GM12878 (cell line): ENCODE measurements around the gene KLF7. TPM values are rescaled to one million over a fixed set of nuclear protein-coding genes. Genes with fewer than 3 reads are reported as not detected.

Experiments
- ATAC-seq: fragments of 200-7000 bp; cut with Tn5 transposase; 3 replicates; pipeline ENCODE4 v1.9.1; 2020; ENCODE audit warnings: mild to moderate bottlenecking, moderate library complexity
- BruUV-seq: library from RNA; stranded (reverse); fragments of 400-500 nt; replicated peaks from 2 replicates; lab custom pipeline; 2021; lab: Mats Ljungman, UMichigan
- CTCF ChIA-PET: fragments of 300-600 bp; sonication (Branson Sonifier 250); formaldehyde crosslinking; extraction: SDS; loops from one replicate; lab custom pipeline; 2021; ENCODE audit warnings: inconsistent platforms; lab: Yijun Ruan, JAX
- POLR2A ChIA-PET: fragments of 350-600 bp; formaldehyde crosslinking; extraction: SDS; loops from one replicate; lab custom pipeline; 2021; ENCODE audit warnings: inconsistent platforms; lab: Charles Lee
- RAD21 ChIA-PET: fragments of 300-600 bp; sonication (Branson Sonifier 250); formaldehyde crosslinking; loops from one replicate; lab custom pipeline; 2023; ENCODE audit warnings: antibody characterized with exemption; ENCODE audit not compliant: unreplicated experiment; lab: Charles Lee
- SMC1A ChIA-PET: fragments of 300-600 bp; sonication (Branson Sonifier 250); formaldehyde crosslinking; loops from one replicate; lab custom pipeline; 2023; ENCODE audit not compliant: unreplicated experiment, uncharacterized antibody; lab: Charles Lee
- DNase-seq: peaks from one replicate; pipeline ENCODE4 v3.0.0-alpha.2; 2011; ENCODE audit warnings: low read depth, low spot score
- FAIRE-seq: peaks from 3 replicates; lab custom pipeline; 2011; peaks lifted over from hg19 to GRCh38; lab: Jason Lieb, UNC
- H2AFZ ChIP-seq: 2 replicates; pipeline ENCODE4 v1.6.0; 2011; ENCODE audit warnings: low read depth, low read length, control low read depth; ENCODE audit not compliant: control insufficient read depth
- H3K27ac ChIP-seq: 2 replicates; pipeline ENCODE4 v1.5.1; 2011; ENCODE audit warnings: control low read depth; ENCODE audit not compliant: control insufficient read depth, insufficient read depth
- H3K27me3 ChIP-seq, 2 experiments: replicated peaks in 1 of 2; 2 replicates each; pipeline versions ENCODE4 v1.6.0 to v1.6.1; 2011; ENCODE audit warnings: low read length in 1 of 2; ENCODE audit not compliant: control insufficient read depth in 2 of 2, insufficient read depth in 2 of 2
- H3K36me3 ChIP-seq, 2 experiments: 2 replicates each; pipeline ENCODE4 v1.5.1; 2011; ENCODE audit warnings: low read length in 1 of 2; ENCODE audit not compliant: control insufficient read depth in 2 of 2, insufficient read depth in 2 of 2
- H3K4me1 ChIP-seq: 2 replicates; pipeline ENCODE4 v1.6.1; 2011; ENCODE audit warnings: mild to moderate bottlenecking, low read length, moderate library complexity, mixed read lengths; ENCODE audit not compliant: control insufficient read depth, insufficient read depth
- H3K4me2 ChIP-seq: 2 replicates; pipeline ENCODE4 v1.6.0; 2011; ENCODE audit warnings: control low read depth; ENCODE audit not compliant: control insufficient read depth, insufficient read depth
- H3K4me3 ChIP-seq: fragments of 200-600 bp; sonication (generic); 2 replicates; pipeline ENCODE4 v1.5.1; 2016
- H3K79me2 ChIP-seq: 2 replicates; pipeline ENCODE4 v1.6.0; 2011; ENCODE audit warnings: low read length; ENCODE audit not compliant: control insufficient read depth, insufficient read depth
- H3K9ac ChIP-seq: 2 replicates; pipeline ENCODE4 v1.8.0; 2011; ENCODE audit warnings: low read length, control low read depth, mixed read lengths; ENCODE audit not compliant: control insufficient read depth, insufficient read depth
- H3K9me3 ChIP-seq: replicated peaks from 3 replicates; pipeline ENCODE4 v1.5.1; 2011; ENCODE audit warnings: mild to moderate bottlenecking, low read length; ENCODE audit not compliant: control insufficient read depth, insufficient read depth
- H4K20me1 ChIP-seq: 2 replicates; pipeline ENCODE4 v1.6.0; 2011; ENCODE audit not compliant: control insufficient read depth, insufficient read depth
- BACH1 ChIP-seq: fragments of 450-650 bp; IDR thresholded peaks from 2 replicates; pipeline ENCODE4 v1.6.1; 2017; ENCODE audit warnings: mild to moderate bottlenecking, borderline replicate concordance
- CBFB ChIP-seq: IDR thresholded peaks from 2 replicates; pipeline ENCODE4 v1.6.1; 2016; ENCODE audit warnings: antibody characterized with exemption, low read depth
- CEBPB ChIP-seq, 2 experiments: fragments of 150-350 bp in 1 of 2; IDR thresholded peaks; 2 replicates each; pipeline ENCODE4 v1.6.1; 2012 to 2014; ENCODE audit warnings: low read depth in 2 of 2, low read length in 2 of 2, borderline replicate concordance in 1 of 2, inconsistent platforms in 1 of 2
- EGR1 ChIP-seq, 2 experiments: IDR thresholded peaks; 1 replicate in 1 of 2; 2 replicates in 1 of 2; pipeline ENCODE4 v1.6.1; 2011 to 2012; ENCODE audit warnings: low read depth in 2 of 2, low read length in 2 of 2, borderline replicate concordance in 1 of 2, mild to moderate bottlenecking in 1 of 2, moderate library complexity in 1 of 2
- FOXK2 ChIP-seq: fragments of 450-650 bp; IDR thresholded peaks from 2 replicates; pipeline ENCODE4 v1.6.1; 2017; ENCODE audit warnings: mild to moderate bottlenecking, moderate library complexity
- IKZF1 ChIP-seq: fragments of 450-650 bp; conservative IDR thresholded peaks from 2 replicates; pipeline ENCODE4 v1.6.1; 2017; ENCODE audit warnings: antibody characterized with exemption, mild to moderate bottlenecking
- KAT2A ChIP-seq: conservative IDR thresholded peaks from 2 replicates; pipeline ENCODE4 v1.6.1; 2011; ENCODE audit warnings: low read depth, low read length; ENCODE audit not compliant: control insufficient read depth
- KDM1A ChIP-seq: fragments of 200-600 bp; sonication (generic); IDR thresholded peaks from 2 replicates; pipeline ENCODE4 v1.6.1; 2016; ENCODE audit warnings: borderline replicate concordance
- NR2C1 ChIP-seq: fragments of 450-650 bp; IDR thresholded peaks from 2 replicates; pipeline ENCODE4 v1.6.1; 2017; ENCODE audit warnings: antibody characterized with exemption, mild to moderate bottlenecking, moderate library complexity
- SMARCA5 ChIP-seq: fragments of 450-650 bp; IDR thresholded peaks from 2 replicates; pipeline ENCODE4 v1.6.1; 2017; ENCODE audit warnings: mild to moderate bottlenecking
- SP1 ChIP-seq: IDR thresholded peaks from one replicate; pipeline ENCODE4 v1.6.1; 2011; ENCODE audit warnings: low read depth, low read length
- SPI1 ChIP-seq: IDR thresholded peaks from 2 replicates; pipeline ENCODE4 v1.6.1; 2011; ENCODE audit warnings: low read depth, mild to moderate bottlenecking, low read length, moderate library complexity, borderline replicate concordance; ENCODE audit not compliant: insufficient read depth
- SREBF1 ChIP-seq: IDR thresholded peaks from 2 replicates; pipeline ENCODE4 v1.6.1; 2012; ENCODE audit warnings: mild to moderate bottlenecking, low read length
- STAT3 ChIP-seq: IDR thresholded peaks from 2 replicates; pipeline ENCODE4 v1.6.1; 2011; ENCODE audit warnings: low read depth, low read length, improper control_type of control experiment
- TCF7 ChIP-seq: IDR thresholded peaks from 2 replicates; pipeline ENCODE4 v1.6.1; 2014; ENCODE audit warnings: antibody characterized with exemption, borderline replicate concordance
- in situ Hi-C: fragments of 300-500 bp; cut with MboI; formaldehyde crosslinking; loops from 9 replicates; pipeline ENCODE4 v1.14.3; 2018; ENCODE audit warnings: mixed read lengths
- intact Hi-C: fragments of 100-400 bp; cut with micrococcal nuclease; formaldehyde crosslinking; loops from one replicate; pipeline ENCODE4 v1.14.2; 2022; ENCODE audit not compliant: unreplicated experiment
- polyA plus RNA-seq, 11 experiments: library from polyadenylated mRNA; depleted of rRNA in 4 of 11; unstranded in 6 of 11; stranded (reverse) in 5 of 11; fragments of >200 nt; fragmentation: Nextera tagmentation in 4 of 11; fragmentation: Illumina TruSeq in 1 of 11; extraction: Ambion mirVana in 4 of 11; extraction: Trizol in 1 of 11; gene quantifications; 1 replicate in 1 of 11; 2 replicates in 10 of 11; pipeline versions ENCODE4 v1.2.1 to v1.2.3, GENCODE V29; 2011 to 2016; ENCODE audit warnings: inconsistent platforms in 2 of 11, missing spikeins in 2 of 11, low read depth in 1 of 11
- total RNA-seq, 4 experiments: library from RNA; depleted of rRNA in 3 of 4; stranded (reverse); fragments of >200 nt in 3 of 4; fragmentation: Illumina TruSeq in 1 of 4; extraction: Trizol in 1 of 4; gene quantifications; 2 replicates each; pipeline versions ENCODE4 v1.2.1 to v1.2.3, GENCODE V29; 2013 to 2021
- TF ChIP-seq, protein P1 (sequence below): fragments of 450-650 bp; conservative IDR thresholded peaks from 2 replicates; pipeline ENCODE4 v1.6.1; 2017; ENCODE audit warnings: mild to moderate bottlenecking, moderate library complexity
- TF ChIP-seq, protein P2 (sequence below): IDR thresholded peaks from 2 replicates; pipeline ENCODE4 v1.6.1; 2011; ENCODE audit warnings: mild to moderate bottlenecking, low read depth, low read length, moderate library complexity; ENCODE audit not compliant: insufficient replicate concordance
- TF ChIP-seq, protein P3 (sequence below): fragments of 450-650 bp; IDR thresholded peaks from 2 replicates; pipeline ENCODE4 v1.6.1; 2017; ENCODE audit warnings: low read depth, mild to moderate bottlenecking, moderate library complexity

KLF7 gene
- total and polyA plus RNA-seq, 10 of the 15 experiments (the other 5 are each of a cell fraction or from before 2014, with no cell fraction given): 2.4 to 24.8 (median 8.5) TPM

DNA sequence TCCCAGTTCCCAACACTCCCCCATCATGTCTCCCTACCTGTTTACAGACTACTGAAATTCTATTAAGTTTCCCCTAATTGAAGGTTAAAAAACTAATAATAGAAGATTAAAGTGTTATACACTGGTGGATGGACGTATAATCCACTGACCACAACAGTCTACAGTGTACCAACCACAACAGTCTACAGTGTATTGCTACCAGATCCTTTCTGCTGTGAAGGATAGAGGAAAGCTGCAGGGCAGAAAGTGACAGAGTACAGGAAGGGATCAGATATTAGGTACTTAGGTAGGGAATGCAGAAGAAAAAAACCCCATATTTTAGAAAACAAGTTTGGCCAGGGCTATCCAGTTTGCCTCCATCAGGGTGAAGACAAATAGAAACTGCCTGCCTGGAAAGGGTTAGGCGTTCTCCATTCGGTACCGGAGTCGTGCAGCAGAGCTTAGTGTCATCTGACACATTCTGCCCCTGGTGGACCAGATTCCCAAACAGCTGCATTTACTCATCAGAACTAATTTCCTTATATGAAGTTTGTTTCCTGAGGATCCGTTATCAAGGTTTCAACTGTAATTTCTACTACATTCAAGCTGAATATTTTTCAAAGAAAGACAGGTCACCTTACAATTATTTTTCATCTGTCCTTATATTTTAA, 49.9 kb downstream of the KLF7 start (continued):
- no peak for TF ChIP-seq TCF7

DNA sequence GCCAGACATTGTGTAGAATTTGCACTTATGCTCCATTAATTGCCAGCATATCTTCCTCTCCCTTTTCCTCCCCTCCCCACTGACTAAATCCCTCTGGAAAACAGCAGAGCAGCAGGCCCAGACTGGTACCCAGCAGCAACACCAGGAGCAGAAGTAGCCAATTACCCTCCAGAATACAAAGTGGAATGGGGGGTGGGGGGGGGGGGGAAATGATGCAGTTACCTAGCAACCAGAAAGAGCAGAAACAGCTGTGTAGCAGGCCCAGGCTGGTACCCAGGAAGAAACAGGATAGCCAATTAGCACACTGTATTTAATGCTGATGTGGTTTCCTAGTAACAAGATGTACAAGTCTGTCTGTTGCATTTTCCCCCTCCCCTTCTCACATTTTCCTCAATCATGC, 52.3 kb downstream of the KLF7 start:
- intact Hi-C loops (no loop called here), in situ Hi-C loops (no loop called here)
- Histone ChIP-seq H4K20me1 (no peaks in the 10 kb centered on the region), H3K36me3 (no peaks in the 10 kb centered on the region; a peak in 1 of 4 replicates), H3K27ac (no peak overlapping the region), H3K27me3 (no peaks in the 10 kb centered on the region), H3K4me3 (no peak overlapping the region), H3K9ac (no peak overlapping the region), H3K4me1 (no peaks in the 10 kb centered on the region), H3K79me2 (no peaks in the 10 kb centered on the region), H3K9me3 (no peaks in the 10 kb centered on the region), H2AFZ (no peak overlapping the region), H3K4me2 (no peak overlapping the region)
- ChIA-PET POLR2A (no interaction called here), SMC1A (no interaction called here), CTCF (interaction anchor here (1.1 kb wide), 1 partner anchor 8 kb away, joined by 3 read pairs; no protein-coding TSS in a partner anchor), RAD21 (no interaction called here)
- no peak for ATAC-seq
- no peak for FAIRE-seq
- BruUV-seq: no TSS peak
- no peak for DNase-seq
- TF ChIP-seq SPI1 (no peak), SP1 (no peak), KDM1A (no peak), IKZF1 (no peak), EGR1 (IDR thresholded peaks at IDR 0.05; ENCODE audit: borderline replicate concordance in 1 of 2, low read depth in 2 of 2, low read length in 2 of 2) (no peak), NR2C1 (no peak), SREBF1 (no peak), SMARCA5 (no peak), CEBPB (IDR thresholded peaks at IDR 0.05; ENCODE audit: borderline replicate concordance in 1 of 2, low read depth in 2 of 2, low read length in 2 of 2) (no peak), FOXK2 (no peak), BACH1 (no peak), STAT3 (no peak), KAT2A (no peak), CBFB (no peak)
- TF ChIP-seq, protein P1, sequence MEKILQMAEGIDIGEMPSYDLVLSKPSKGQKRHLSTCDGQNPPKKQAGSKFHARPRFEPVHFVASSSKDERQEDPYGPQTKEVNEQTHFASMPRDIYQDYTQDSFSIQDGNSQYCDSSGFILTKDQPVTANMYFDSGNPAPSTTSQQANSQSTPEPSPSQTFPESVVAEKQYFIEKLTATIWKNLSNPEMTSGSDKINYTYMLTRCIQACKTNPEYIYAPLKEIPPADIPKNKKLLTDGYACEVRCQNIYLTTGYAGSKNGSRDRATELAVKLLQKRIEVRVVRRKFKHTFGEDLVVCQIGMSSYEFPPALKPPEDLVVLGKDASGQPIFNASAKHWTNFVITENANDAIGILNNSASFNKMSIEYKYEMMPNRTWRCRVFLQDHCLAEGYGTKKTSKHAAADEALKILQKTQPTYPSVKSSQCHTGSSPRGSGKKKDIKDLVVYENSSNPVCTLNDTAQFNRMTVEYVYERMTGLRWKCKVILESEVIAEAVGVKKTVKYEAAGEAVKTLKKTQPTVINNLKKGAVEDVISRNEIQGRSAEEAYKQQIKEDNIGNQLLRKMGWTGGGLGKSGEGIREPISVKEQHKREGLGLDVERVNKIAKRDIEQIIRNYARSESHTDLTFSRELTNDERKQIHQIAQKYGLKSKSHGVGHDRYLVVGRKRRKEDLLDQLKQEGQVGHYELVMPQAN: no peak
- TF ChIP-seq, protein P2, sequence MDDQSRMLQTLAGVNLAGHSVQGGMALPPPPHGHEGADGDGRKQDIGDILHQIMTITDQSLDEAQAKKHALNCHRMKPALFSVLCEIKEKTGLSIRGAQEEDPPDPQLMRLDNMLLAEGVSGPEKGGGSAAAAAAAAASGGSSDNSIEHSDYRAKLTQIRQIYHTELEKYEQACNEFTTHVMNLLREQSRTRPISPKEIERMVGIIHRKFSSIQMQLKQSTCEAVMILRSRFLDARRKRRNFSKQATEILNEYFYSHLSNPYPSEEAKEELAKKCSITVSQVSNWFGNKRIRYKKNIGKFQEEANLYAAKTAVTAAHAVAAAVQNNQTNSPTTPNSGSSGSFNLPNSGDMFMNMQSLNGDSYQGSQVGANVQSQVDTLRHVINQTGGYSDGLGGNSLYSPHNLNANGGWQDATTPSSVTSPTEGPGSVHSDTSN: no peak
- TF ChIP-seq, protein P3, sequence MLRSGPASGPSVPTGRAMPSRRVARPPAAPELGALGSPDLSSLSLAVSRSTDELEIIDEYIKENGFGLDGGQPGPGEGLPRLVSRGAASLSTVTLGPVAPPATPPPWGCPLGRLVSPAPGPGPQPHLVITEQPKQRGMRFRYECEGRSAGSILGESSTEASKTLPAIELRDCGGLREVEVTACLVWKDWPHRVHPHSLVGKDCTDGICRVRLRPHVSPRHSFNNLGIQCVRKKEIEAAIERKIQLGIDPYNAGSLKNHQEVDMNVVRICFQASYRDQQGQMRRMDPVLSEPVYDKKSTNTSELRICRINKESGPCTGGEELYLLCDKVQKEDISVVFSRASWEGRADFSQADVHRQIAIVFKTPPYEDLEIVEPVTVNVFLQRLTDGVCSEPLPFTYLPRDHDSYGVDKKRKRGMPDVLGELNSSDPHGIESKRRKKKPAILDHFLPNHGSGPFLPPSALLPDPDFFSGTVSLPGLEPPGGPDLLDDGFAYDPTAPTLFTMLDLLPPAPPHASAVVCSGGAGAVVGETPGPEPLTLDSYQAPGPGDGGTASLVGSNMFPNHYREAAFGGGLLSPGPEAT: no peak
